Measurements from ENCODE around the gene RGS5.

RGS5 gene

GRCh38 chr1:163141556-163141955, 61.2 kb downstream of the RGS5 start:
- no peak for DNase-seq

GRCh38 chr1:163137556-163138265, 65.0 kb downstream of the RGS5 start:
- DNase-seq = no peak

DNA sequence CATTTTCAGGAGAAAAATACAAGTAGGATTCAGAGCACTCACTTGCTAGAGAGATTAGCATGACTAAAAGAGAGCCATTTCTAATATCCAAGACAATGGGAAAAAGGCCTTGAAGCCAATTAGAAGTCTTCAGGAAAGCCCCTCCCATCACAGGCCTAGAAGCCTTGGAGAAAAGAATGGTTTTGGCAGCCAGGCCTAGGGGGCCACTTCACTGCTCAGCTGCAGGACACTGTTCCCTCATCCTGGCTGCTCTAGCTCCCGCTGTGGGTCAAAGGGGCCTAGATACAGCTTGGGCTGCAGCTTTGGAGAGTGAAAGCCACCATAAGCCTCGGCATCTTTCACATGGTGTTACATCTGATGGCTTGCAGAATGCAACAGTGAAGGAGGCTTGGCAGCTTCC, 70.7 kb downstream of the RGS5 start:
- no peak for DNase-seq

GRCh38 chr1:163130225-163130856, 72.4 kb downstream of the RGS5 start:
- no peak for DNase-seq

DNA sequence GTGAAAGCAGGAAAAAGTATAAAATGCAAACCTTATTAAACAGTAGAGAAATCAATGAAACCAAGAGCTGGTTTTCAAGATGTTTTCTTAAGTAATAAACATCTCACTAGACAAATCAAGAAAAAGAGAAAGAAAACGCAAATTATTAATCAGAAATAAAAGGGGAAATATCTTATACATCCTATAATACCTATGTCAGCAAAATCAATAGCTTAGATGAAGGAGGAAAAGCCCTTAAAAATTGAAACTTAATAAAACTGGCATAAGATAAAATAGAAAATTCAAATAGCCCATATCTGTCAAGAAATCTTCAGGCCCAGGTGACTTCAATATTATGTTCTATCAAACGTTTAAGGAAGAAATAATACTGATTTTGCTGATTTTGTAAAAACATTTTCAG, 74.4 kb downstream of the RGS5 start:
- DNase-seq = no peak

DNA sequence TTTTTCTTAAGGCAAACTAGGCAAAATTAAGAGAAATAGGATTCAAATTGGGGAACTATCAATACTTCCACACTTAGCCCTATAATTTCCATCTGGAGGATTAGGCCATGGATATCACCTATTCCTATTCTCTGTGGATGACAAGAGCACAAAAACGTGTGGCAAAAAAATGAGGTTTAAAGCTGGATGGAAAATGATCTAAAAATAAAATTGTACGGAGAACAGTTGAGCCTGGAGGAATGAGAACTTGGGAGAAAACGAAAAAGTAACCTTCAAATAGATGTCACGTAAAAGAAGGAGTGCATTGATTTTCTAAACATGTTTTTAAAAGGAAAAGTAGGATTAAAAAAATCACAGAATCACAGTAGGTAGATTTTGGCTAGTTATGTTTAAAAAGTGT, 77.9 kb downstream of the RGS5 start:
- no peak for DNase-seq

- DNase-seq = no peak
These were observed 82.3 kb downstream of the RGS5 start for GRCh38 chr1:163120372-163120771.

DNA sequence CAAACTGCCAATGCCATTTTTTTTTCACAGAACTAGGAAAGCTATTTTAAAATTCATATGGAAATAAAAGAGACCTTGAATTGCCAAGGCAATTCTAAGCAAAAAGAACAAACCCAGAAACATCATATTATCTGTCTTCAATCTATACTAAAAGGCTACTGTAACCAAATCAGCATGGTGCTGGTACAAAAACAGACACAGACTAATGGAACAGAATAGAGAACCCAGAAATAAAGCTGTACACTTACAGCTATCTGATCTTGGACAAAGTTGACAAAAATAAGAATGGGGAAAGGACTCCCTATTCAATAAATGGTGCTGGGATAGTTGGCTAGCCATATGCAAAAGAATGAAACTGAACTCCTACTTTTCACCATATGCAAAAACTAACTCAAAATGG, 83.0 kb downstream of the RGS5 start:
- DNase-seq = no peak

DNA sequence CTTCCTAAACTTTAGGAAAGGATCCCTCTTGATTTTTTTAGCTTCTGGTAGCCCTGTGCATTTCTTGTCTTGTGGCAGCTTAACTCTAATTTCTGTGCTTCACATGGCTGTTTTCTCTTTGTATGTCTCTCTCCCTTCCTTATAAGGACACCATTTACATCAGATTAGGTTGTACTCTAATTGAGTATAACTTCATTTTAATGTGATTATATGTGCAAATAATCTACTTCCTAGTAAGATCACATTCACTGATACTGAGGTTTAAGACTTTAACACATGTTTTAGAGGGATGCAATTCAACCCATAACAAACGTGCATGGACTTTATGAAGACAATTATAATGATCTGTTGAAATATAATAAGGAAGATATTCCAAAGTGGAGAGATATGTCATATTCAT, 86.8 kb downstream of the RGS5 start:
- DNase-seq = no peak

GRCh38 chr1:163107655-163108054, 95.1 kb downstream of the RGS5 start:
- DNase-seq = no peak

DNA sequence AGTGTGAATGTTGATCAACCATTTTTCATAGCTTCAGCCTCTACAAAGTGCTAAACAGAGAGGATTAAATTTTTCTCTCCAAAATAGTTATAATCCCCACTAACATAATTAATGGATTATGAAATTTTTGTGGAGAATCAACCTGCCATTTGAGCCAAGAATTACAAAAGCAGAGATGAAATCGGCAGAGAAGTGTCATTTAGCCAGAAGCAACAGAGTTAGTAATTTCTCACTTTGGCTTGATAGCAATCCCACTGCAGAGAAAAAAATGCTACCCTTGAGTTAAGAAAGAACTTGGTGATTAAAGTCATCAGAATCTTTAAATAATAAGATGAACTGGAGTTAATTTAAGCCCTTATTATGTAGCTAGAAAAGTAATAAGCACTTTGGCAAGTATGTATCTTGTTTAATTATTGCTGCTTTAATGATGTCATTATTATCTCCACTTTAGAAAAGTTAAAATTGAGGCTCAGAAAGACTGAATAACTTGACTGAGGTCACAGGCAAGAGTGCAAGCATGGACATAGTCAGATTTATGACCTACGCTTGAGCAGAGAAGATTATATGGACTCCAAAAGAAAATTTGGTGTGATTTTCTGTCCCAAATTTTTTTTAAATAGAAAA, 96.2 kb downstream of the RGS5 start:
- no peak for DNase-seq

DNA sequence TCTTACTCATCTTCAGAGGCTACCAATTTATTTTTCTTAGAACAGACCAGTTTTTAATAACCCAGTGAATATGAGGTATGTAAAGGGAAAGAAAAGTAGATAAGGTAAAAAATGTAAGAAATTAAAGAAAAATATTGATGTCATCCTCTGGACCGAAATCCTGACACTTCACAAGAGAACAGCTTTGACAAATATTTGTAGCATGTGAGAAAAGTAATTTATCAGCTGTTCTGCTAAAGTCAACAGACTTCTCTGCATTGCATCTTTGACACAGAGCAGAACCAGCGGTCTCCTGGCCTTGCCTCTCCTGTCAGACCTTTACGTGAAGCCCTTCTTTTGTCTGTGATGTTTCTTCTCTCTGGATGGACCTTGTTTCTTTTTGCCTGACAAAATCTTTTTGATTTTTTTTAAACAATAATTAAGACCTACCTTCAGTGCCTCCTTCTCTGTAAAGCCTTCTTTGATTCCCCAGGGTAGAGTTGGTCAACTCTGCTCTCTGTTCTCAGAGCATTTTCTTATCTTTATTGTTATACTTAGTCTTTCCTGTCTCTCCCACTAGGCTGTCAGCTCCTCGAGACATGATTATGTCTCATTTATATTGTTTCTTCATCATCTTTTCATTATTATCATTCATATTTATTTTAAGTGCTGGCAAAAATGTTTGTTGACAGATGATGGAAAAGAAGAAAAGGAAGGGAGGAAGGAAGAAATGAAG, 98.2 kb downstream of the RGS5 start:
- DNase-seq = no peak

- DNase-seq = no peak
These were observed 100.1 kb downstream of the RGS5 start for GRCh38 chr1:163102590-163102989.

GRCh38 chr1:163095213-163095612, 107.5 kb downstream of the RGS5 start:
- DNase-seq = no peak

GRCh38 chr1:163094589-163094988, 108.1 kb downstream of the RGS5 start:
- no peak for DNase-seq

DNA sequence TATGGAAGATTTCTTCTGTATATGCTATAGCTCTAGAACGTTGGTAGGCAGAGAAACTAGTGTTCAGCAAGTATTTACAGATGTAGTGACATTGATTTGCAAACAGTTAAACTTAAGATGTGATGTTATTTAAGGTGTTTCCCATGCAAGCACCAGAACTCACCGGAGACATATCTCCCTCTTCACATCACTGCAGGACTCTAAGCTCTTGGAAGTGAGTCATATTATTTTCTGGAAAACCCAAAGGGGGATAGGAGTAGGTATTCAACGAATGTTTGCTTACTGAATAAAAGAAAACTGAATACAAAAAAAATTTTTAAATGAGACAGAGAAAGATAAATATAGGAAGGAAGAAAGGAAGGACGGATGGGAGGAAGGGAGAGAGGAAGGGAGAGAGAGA, 108.5 kb downstream of the RGS5 start:
- DNase-seq = no peak

DNA sequence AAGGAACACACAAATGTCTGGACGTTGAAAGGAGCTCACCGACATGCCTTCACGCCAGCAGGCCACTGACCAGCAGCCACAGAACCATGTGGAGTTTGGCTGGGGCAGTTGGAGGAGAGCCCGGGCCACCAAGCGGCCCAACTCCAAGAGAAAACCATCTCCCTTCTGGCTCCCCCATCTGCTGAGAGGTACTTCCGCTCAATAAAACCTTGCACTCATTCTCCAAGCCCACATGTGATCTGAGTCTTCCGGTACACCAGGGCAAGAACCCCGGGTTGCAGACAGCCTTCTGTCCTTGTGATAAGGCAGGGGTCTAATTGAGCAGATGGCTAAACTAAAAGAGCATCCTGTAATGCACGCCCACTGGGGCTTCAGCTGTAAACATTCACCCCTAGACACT, 109.1 kb downstream of the RGS5 start:
- no peak for DNase-seq

DNA sequence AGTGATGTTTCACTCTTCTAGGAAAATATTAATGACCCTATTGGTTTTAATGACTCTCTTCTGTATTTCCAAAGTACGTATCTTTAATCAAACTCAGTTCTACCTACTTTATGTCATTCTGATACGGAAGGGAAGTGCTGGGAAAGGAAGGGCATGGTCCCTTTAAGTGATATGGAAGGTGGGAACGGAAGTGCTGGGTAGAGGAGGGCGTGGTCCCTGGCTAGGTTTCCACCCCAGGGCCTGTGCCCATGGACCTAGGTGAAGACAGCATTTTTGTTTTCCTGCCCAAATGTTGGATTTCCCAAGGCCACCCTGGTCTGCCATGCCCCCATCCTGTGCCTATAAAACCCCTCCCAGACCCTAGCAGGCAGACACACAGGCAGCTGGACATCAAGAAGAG, 109.5 kb downstream of the RGS5 start:
- DNase-seq = no peak
